Panc1 (cell line): ENCODE data around the gene TANGO6. TPM values are rescaled to one million over a fixed set of nuclear protein-coding genes. Genes with fewer than 3 reads are reported as not detected.

Experiments
- ATAC-seq: fragments of 200-7000 bp; cut with Tn5 transposase; 2 replicates; pipeline ENCODE4 v1.9.1; 2020; ENCODE audit warnings: mild to moderate bottlenecking, moderate library complexity
- BruUV-seq: library from RNA; stranded (reverse); fragments of 400-500 nt; replicated peaks from 2 replicates; lab custom pipeline; 2021; lab: Mats Ljungman, UMichigan
- CTCF ChIA-PET: fragments of 300-600 bp; sonication (Branson Sonifier 250); formaldehyde crosslinking; loops from one replicate; lab custom pipeline; 2022; ENCODE audit warnings: antibody characterized with exemption; lab: Charles Lee
- POLR2A ChIA-PET: fragments of 300-600 bp; sonication (Branson Sonifier 250); formaldehyde crosslinking; loops from one replicate; lab custom pipeline; 2022; ENCODE audit warnings: antibody characterized with exemption; lab: Charles Lee
- DNase-seq: peaks from one replicate; pipeline ENCODE4 v3.0.0-alpha.2; 2010; ENCODE audit warnings: low read depth, low spot score
- H3K27ac ChIP-seq: 2 replicates; pipeline ENCODE4 v1.5.1; 2011; ENCODE audit warnings: mild to moderate bottlenecking, low read length, inconsistent platforms
- H3K27me3 ChIP-seq: fragments of 200-500 bp; sonication (Bioruptor generic); 2 replicates; pipeline ENCODE4 v1.6.0; 2014; ENCODE audit warnings: low read length, inconsistent platforms; ENCODE audit not compliant: control insufficient read depth, insufficient read depth
- H3K36me3 ChIP-seq: fragments of 200-500 bp; sonication (Bioruptor generic); 2 replicates; pipeline ENCODE4 v1.5.1; 2014; ENCODE audit warnings: inconsistent platforms, mild to moderate bottlenecking, low read length, moderate library complexity; ENCODE audit not compliant: control insufficient read depth, insufficient read depth
- H3K4me1 ChIP-seq: 2 replicates; pipeline ENCODE4 v1.5.1; 2011; ENCODE audit warnings: inconsistent platforms, mild to moderate bottlenecking, low read length, moderate library complexity; ENCODE audit not compliant: control insufficient read depth, insufficient read depth
- H3K4me3 ChIP-seq, 2 experiments: 2 replicates each; pipeline ENCODE4 v1.5.1; 2011 to 2012; ENCODE audit warnings: low read depth in 2 of 2, low read length in 2 of 2, mild to moderate bottlenecking in 2 of 2, inconsistent platforms in 1 of 2, moderate library complexity in 1 of 2
- H3K9me3 ChIP-seq: fragments of 200-500 bp; sonication (Bioruptor generic); 2 replicates; pipeline ENCODE4 v1.5.1; 2014; ENCODE audit warnings: low read depth, mild to moderate bottlenecking, inconsistent platforms, low read length, moderate library complexity; ENCODE audit not compliant: control insufficient read depth, insufficient read depth
- POLR2AphosphoS5 ChIP-seq: IDR thresholded peaks from 2 replicates; pipeline ENCODE4 v1.6.1; 2012; ENCODE audit warnings: mild to moderate bottlenecking, low read depth, low read length, moderate library complexity
- SIN3A ChIP-seq: IDR thresholded peaks from 2 replicates; pipeline ENCODE4 v1.6.1; 2012; ENCODE audit warnings: low read depth, mild to moderate bottlenecking, low read length, moderate library complexity, borderline replicate concordance; ENCODE audit not compliant: insufficient read depth
- TCF7L2 ChIP-seq: IDR thresholded peaks from 2 replicates; pipeline ENCODE4 v1.6.1; 2011; ENCODE audit warnings: mild to moderate bottlenecking, low read depth, low read length, inconsistent platforms
- in situ Hi-C: cut with HindIII; loops from 2 replicates; pipeline ENCODE4 v1.10.0; 2016; ENCODE audit warnings: low sequenced_read_pairs, low pct_unique_long_range_greater_than_20kb
- intact Hi-C: fragments of 100-400 bp; cut with micrococcal nuclease; formaldehyde crosslinking; loops from one replicate; pipeline ENCODE4 v1.10.0; 2022; ENCODE audit not compliant: unreplicated experiment
- total RNA-seq: library from RNA; stranded (reverse); gene quantifications from one replicate; pipeline ENCODE4 v1.2.1, GENCODE V29; 2021; ENCODE audit not compliant: unreplicated experiment
- TF ChIP-seq, protein P1 (sequence below), 2 experiments: IDR thresholded peaks; 2 replicates each; pipeline ENCODE4 v1.6.1; 2011 to 2012; ENCODE audit warnings: low read depth in 2 of 2, control low read depth in 1 of 2, low read length in 1 of 2, mild to moderate bottlenecking in 1 of 2, moderate library complexity in 1 of 2; ENCODE audit not compliant: insufficient read depth in 1 of 2
- TF ChIP-seq, protein P2 (sequence below): fragments of 450-650 bp; IDR thresholded peaks from 2 replicates; pipeline ENCODE4 v1.5.1; 2017; ENCODE audit warnings: mild to moderate bottlenecking

Gene TANGO6
- total RNA-seq, 1 experiment from 2014 or later: 11.0 TPM

DNA sequence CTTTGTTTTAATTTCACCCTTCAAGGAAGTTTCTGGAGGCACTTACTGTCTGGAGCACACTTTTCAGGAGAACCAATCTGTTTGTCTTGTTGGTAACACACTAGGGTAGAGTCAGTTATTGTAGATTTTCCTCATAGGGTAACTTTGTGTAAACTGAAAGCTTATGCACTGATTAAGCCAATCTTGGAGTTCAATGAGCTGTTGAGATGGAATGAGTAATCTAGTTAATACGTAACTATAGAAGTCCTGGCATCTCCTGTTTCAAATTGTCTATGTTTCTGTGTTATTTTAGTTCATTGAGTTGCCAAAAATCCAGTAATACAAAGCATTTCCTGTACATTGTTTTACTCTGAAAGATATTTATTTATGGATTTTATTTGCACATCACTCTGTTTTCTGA is 150.6 kb downstream of the TANGO6 start:
- Histone ChIP-seq H3K4me3 (no peak overlapping the region), H3K4me1 (peaks cover 2% of the 10 kb centered on the region; the same call in 1 of the 2 replicates), H3K36me3 (no peaks in the 10 kb centered on the region), H3K9me3 (no peaks in the 10 kb centered on the region), H3K27ac (no peak overlapping the region), H3K27me3 (no peaks in the 10 kb centered on the region)
- in situ Hi-C loops (no loop called here), intact Hi-C loops (no loop called here)
- DNase-seq (no peak), ATAC-seq (no peak)
- no TSS peak for BruUV-seq
- ChIA-PET CTCF (no interaction called here), POLR2A (no interaction called here)
- TF ChIP-seq SIN3A: no peak
- TF ChIP-seq POLR2AphosphoS5: no peak

DNA sequence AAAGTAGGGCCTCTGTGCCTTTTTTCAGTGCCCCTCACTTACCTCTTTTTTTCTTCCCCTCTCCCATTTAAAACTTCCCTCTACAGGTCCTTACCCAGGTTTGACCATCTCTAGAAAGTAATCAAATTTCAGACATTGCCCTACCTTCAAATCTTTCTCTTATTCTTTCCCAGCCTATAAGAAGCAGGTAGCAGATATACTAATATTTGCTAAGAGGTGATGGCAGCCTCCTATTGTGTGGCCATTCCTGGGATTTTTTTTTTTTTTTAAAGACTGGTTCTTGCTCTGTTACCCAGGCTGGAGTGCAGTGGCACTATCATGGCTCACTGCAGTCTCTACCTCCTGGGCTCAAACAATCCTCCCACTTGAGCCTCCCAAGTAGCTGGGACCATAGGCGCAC is 151.0 kb downstream of the TANGO6 start:
- Histone ChIP-seq H3K27me3 (no peaks in the 10 kb centered on the region), H3K4me1 (peaks cover 2% of the 10 kb centered on the region; the same call in 1 of the 2 replicates), H3K36me3 (no peaks in the 10 kb centered on the region), H3K4me3 (no peak overlapping the region), H3K27ac (no peak overlapping the region), H3K9me3 (no peaks in the 10 kb centered on the region)
- no peak for DNase-seq
- POLR2A ChIA-PET: no interaction called here
- TF ChIP-seq, protein P1, sequence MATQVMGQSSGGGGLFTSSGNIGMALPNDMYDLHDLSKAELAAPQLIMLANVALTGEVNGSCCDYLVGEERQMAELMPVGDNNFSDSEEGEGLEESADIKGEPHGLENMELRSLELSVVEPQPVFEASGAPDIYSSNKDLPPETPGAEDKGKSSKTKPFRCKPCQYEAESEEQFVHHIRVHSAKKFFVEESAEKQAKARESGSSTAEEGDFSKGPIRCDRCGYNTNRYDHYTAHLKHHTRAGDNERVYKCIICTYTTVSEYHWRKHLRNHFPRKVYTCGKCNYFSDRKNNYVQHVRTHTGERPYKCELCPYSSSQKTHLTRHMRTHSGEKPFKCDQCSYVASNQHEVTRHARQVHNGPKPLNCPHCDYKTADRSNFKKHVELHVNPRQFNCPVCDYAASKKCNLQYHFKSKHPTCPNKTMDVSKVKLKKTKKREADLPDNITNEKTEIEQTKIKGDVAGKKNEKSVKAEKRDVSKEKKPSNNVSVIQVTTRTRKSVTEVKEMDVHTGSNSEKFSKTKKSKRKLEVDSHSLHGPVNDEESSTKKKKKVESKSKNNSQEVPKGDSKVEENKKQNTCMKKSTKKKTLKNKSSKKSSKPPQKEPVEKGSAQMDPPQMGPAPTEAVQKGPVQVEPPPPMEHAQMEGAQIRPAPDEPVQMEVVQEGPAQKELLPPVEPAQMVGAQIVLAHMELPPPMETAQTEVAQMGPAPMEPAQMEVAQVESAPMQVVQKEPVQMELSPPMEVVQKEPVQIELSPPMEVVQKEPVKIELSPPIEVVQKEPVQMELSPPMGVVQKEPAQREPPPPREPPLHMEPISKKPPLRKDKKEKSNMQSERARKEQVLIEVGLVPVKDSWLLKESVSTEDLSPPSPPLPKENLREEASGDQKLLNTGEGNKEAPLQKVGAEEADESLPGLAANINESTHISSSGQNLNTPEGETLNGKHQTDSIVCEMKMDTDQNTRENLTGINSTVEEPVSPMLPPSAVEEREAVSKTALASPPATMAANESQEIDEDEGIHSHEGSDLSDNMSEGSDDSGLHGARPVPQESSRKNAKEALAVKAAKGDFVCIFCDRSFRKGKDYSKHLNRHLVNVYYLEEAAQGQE (IDR thresholded peaks at IDR 0.05; ENCODE audit: insufficient read depth in 1 of 2, low read depth in 2 of 2, low read length in 1 of 2): no peak
- TF ChIP-seq SIN3A (no peak), TCF7L2 (no peak), POLR2AphosphoS5 (no peak)
- TF ChIP-seq, protein P2, sequence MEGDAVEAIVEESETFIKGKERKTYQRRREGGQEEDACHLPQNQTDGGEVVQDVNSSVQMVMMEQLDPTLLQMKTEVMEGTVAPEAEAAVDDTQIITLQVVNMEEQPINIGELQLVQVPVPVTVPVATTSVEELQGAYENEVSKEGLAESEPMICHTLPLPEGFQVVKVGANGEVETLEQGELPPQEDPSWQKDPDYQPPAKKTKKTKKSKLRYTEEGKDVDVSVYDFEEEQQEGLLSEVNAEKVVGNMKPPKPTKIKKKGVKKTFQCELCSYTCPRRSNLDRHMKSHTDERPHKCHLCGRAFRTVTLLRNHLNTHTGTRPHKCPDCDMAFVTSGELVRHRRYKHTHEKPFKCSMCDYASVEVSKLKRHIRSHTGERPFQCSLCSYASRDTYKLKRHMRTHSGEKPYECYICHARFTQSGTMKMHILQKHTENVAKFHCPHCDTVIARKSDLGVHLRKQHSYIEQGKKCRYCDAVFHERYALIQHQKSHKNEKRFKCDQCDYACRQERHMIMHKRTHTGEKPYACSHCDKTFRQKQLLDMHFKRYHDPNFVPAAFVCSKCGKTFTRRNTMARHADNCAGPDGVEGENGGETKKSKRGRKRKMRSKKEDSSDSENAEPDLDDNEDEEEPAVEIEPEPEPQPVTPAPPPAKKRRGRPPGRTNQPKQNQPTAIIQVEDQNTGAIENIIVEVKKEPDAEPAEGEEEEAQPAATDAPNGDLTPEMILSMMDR: no peak
- ATAC-seq: no peak
- intact Hi-C loops: no loop called here
- no TSS peak for BruUV-seq
- in situ Hi-C loops: no loop called here
- CTCF ChIA-PET: no interaction called here

DNA sequence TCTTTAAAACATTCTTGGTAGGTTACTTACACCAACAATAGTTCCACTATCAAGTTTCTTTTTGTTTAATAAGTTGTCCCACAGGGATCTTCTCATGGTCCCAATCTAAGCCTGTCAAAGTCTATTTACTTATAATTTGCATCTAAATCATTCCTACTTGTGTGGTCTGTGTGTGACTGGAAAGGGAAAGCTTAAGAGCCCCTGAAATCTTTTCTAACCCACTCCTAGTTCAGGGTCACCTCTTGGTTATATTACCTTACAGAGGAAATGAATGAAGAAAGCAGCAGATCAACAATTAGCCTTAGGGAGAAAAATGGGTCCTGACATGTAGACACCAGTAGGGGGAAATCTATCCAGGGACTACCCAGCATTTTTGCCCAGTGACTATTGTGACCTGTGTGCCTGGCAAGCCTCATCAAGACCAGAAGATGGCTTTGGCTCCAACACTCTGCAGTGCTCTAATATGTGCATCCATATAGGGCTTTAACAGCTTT is 151.7 kb downstream of the TANGO6 start:
- no peaks in the 10 kb centered on the region for H3K36me3 ChIP-seq
- DNase-seq (no peak), ATAC-seq (peak; percentile 72; the same call in 1 of the 2 replicates)
- no peak overlapping the region for H3K27ac ChIP-seq
- intact Hi-C loops: no loop called here
- H3K9me3 ChIP-seq: no peaks in the 10 kb centered on the region
- H3K27me3 ChIP-seq: no peaks in the 10 kb centered on the region
- no peak overlapping the region for H3K4me3 ChIP-seq
- no TSS peak for BruUV-seq
- in situ Hi-C loops: no loop called here
- H3K4me1 ChIP-seq: peaks cover 2% of the 10 kb centered on the region; the same call in 1 of the 2 replicates
- TF ChIP-seq SIN3A: no peak
- TF ChIP-seq, protein P1 (IDR thresholded peaks at IDR 0.05; ENCODE audit: insufficient read depth in 1 of 2, low read depth in 2 of 2, low read length in 1 of 2): no peak
- TF ChIP-seq, protein P2: peak; percentile 49
- TF ChIP-seq TCF7L2: no peak
- no peak for TF ChIP-seq POLR2AphosphoS5
- ChIA-PET CTCF (no interaction called here), POLR2A (no interaction called here)
